Gastrocnemius medialis (tissue), 4 donors: ENCODE measurements around the gene SLCO3A1. TPM values are rescaled to one million over a fixed set of nuclear protein-coding genes. Genes with fewer than 3 reads are reported as not detected.
"Not testable (repeated sequence)": the region's sequence is repeated elsewhere in the genome, so short reads cannot be mapped to it uniquely, and the experiment has no call there.

Experiments used
- ATAC-seq, 2 donors: fragments of 150-250 bp; one replicate each; pipeline ENCODE4 v1.9.1; 2016
- DNase-seq, 2 donors: peaks; one replicate each; pipeline ENCODE4 v3.0.0-alpha.2; 2019
- H3K27ac ChIP-seq, 4 donors: fragments of 200-600 bp; sonication (generic); 1 replicate in 1 of 4; 2 replicates in 3 of 4; pipeline ENCODE4 v1.5.1; 2016 to 2018; ENCODE audit warnings: mild to moderate bottlenecking in 2 of 4, moderate library complexity in 1 of 4
- H3K27me3 ChIP-seq, 3 donors: fragments of 200-600 bp; sonication (generic) in 2 of 3; 1 replicate in 1 of 3; 2 replicates in 2 of 3; pipeline versions ENCODE4 v1.5.1 to v1.6.0; 2016 to 2019; ENCODE audit warnings: mild to moderate bottlenecking in 1 of 3, moderate library complexity in 1 of 3
- H3K36me3 ChIP-seq, 2 donors: fragments of 200-600 bp; sonication (generic) in 1 of 2; one replicate each; pipeline ENCODE4 v1.5.1; 2017 to 2018
- H3K4me1 ChIP-seq, 2 donors: fragments of 200-600 bp; sonication (generic) in 1 of 2; one replicate each; pipeline ENCODE4 v1.5.1; 2016 to 2017; ENCODE audit warnings: mild to moderate bottlenecking in 2 of 2
- H3K4me3 ChIP-seq, 4 donors: fragments of 200-600 bp; sonication (generic) in 3 of 4; 1 replicate in 1 of 4; 2 replicates in 3 of 4; pipeline ENCODE4 v1.5.1; 2016 to 2019; ENCODE audit warnings: mild to moderate bottlenecking in 2 of 4
- H3K9me3 ChIP-seq, 3 donors: fragments of 200-600 bp; sonication (generic) in 2 of 3; 1 replicate in 1 of 3; 2 replicates in 2 of 3; pipeline ENCODE4 v1.5.1; 2016 to 2019
- POLR2A ChIP-seq, 2 donors: fragments of 450-650 bp; IDR thresholded peaks; one replicate each; pipeline ENCODE4 v1.6.1; 2017; ENCODE audit warnings: antibody characterized with exemption in 2 of 2, mild to moderate bottlenecking in 2 of 2, moderate library complexity in 2 of 2
- in situ Hi-C, 4 donors: fragments of 200-750 bp; cut with MboI; loops; one replicate each; pipeline versions ENCODE4 v1.15.0 to v1.8.0; 2017; ENCODE audit warnings: low sequenced_read_pairs in 4 of 4
- intact Hi-C: fragments of 100-400 bp; cut with DNase I; formaldehyde crosslinking; loops from one replicate; pipeline ENCODE4 v1.15.1; 2023; ENCODE audit warnings: low total_unique reads
- total RNA-seq, 4 donors: library from RNA; depleted of rRNA; stranded (reverse); fragments of >200 nt; gene quantifications; one replicate each; pipeline versions ENCODE4 v1.1.0 to v1.2.3, GENCODE V29; 2016
- TF ChIP-seq, protein P1 (sequence below), 5 experiments: fragments of 450-650 bp in 3 of 5; fragments of 200-600 bp in 2 of 5; sonication (generic) in 2 of 5; IDR thresholded peaks in 4 of 5; conservative IDR thresholded peaks in 1 of 5; 1 replicate in 4 of 5; 2 replicates in 1 of 5; pipeline ENCODE4 v1.5.1; 2016 to 2019; ENCODE audit warnings: antibody characterized with exemption in 5 of 5, mild to moderate bottlenecking in 3 of 5, moderate library complexity in 3 of 5

The SLCO3A1 gene
- total RNA-seq, 4 donors from 2014 or later: 1.3 to 3.6 (median 3.0) TPM

DNA sequence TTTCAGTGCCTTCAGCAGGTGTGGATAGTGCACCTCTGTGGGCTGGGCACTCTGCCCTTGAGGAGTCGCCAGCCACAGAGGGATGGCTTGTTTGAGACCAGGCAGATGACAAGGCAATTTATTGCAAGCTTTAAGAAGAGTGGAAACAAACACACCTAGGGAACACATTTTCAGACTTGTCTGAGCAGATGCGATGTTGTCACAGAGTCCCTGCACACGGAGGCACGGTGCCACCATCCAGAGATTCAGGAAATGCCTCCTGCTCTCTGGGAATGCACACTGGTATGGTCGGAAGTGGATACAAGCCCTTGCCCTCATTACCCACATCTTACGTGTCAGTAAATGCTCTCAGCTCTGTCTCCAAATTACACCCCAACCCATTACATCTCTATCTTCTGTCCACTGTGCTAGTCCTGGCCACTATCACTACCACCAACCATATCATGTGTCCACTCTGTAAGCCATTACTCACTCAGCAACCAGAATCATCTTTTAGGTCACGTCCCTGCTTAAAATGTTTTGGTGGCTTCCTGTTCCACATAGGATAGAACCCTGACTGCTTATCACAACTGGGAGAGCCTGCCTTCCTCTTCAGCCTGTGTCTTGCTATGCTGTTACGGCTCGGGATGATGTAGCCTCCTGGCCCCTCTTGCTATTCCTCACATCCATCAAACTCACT is 196.9 kb downstream of the SLCO3A1 start:
- peaks cover 0 to 10% of the 10 kb centered on the region in 2 donors for H3K4me1 ChIP-seq
- no peak for TF ChIP-seq POLR2A (IDR thresholded peaks at IDR 0.05)
- TF ChIP-seq, protein P1, sequence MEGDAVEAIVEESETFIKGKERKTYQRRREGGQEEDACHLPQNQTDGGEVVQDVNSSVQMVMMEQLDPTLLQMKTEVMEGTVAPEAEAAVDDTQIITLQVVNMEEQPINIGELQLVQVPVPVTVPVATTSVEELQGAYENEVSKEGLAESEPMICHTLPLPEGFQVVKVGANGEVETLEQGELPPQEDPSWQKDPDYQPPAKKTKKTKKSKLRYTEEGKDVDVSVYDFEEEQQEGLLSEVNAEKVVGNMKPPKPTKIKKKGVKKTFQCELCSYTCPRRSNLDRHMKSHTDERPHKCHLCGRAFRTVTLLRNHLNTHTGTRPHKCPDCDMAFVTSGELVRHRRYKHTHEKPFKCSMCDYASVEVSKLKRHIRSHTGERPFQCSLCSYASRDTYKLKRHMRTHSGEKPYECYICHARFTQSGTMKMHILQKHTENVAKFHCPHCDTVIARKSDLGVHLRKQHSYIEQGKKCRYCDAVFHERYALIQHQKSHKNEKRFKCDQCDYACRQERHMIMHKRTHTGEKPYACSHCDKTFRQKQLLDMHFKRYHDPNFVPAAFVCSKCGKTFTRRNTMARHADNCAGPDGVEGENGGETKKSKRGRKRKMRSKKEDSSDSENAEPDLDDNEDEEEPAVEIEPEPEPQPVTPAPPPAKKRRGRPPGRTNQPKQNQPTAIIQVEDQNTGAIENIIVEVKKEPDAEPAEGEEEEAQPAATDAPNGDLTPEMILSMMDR (IDR thresholded peaks at IDR 0.05 in 4 of 5, conservative IDR thresholded peaks at IDR 0.05 in 1 of 5): no peak
- H3K36me3 ChIP-seq: no peaks in the 10 kb centered on the region
- no peak overlapping the region for H3K27ac ChIP-seq
- DNase-seq: no peak
- no peaks in the 10 kb centered on the region for H3K27me3 ChIP-seq
- no peak for ATAC-seq
- H3K9me3 ChIP-seq: no peaks in the 10 kb centered on the region
- in situ Hi-C loops: no loop called here
- no peak overlapping the region for H3K4me3 ChIP-seq
- intact Hi-C loops: no loop called here

DNA sequence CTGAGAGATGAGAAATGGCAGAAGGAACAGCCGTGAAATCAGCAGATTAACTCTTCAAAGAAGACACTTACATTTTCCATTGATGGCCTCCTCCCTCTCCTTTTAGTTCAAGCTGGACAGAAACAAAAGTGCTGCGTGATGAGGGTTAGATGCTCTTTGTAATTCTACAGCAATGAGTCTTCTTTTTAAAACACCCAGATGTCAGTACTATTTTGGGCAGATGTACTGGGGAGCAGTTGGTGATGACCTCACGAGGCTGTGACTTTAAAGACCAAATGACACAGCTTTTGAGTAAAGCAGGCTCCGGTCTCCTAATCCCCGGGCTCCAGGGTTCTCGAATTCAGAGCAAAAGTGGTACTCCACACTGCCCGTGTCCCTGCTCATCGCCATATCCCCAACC is 198.2 kb downstream of the SLCO3A1 start:
- H3K27ac ChIP-seq: no peak overlapping the region
- H3K36me3 ChIP-seq: no peaks in the 10 kb centered on the region
- intact Hi-C loops: no loop called here
- no peaks in the 10 kb centered on the region for H3K27me3 ChIP-seq
- TF ChIP-seq POLR2A (IDR thresholded peaks at IDR 0.05): no peak
- in situ Hi-C loops: no loop called here
- H3K4me3 ChIP-seq: no peak overlapping the region
- DNase-seq (no peak), ATAC-seq (no peak)
- no peaks in the 10 kb centered on the region for H3K9me3 ChIP-seq
- H3K4me1 ChIP-seq: peaks cover 0 to 10% of the 10 kb centered on the region in 2 donors

DNA sequence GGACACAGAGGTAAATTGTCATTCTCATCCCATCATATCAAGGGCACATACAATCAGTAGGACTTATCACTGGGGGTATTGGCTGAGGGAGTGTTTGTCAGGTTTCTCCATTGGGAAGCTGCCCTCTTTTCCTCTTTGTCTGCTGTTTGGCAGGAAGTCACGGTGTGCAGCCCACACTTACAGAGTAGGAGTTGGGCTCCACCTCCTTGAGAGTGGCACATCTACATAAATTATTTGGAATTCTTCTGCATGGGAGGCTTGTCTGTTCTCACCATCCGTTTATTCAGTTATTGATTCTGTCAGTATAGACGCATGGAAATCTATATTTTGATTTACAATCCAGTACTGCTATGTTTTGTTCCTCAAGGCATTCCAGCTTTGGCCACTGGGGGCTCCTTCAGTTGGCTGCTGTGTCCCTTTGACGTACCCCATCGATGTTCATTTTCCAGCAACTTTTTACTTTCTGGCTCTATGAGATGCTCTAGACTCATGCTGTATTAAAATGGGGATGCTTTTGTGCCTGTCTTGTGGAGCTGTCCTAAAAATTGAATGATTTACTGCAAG is 200.3 kb downstream of the SLCO3A1 start:
- no peak for DNase-seq
- in situ Hi-C loops: no loop called here
- Histone ChIP-seq H3K4me3 (no peak overlapping the region), H3K27ac (no peak overlapping the region), H3K4me1 (peaks cover 0 to 16% of the 10 kb centered on the region in 2 donors), H3K36me3 (no peaks in the 10 kb centered on the region), H3K27me3 (no peaks in the 10 kb centered on the region), H3K9me3 (no peaks in the 10 kb centered on the region)
- intact Hi-C loops: no loop called here
- no peak for ATAC-seq
- no peak for TF ChIP-seq POLR2A (IDR thresholded peaks at IDR 0.05)
- TF ChIP-seq, protein P1 (IDR thresholded peaks at IDR 0.05 in 4 of 5, conservative IDR thresholded peaks at IDR 0.05 in 1 of 5): peak in 1 of 5 experiments; percentile 16

- H3K36me3 ChIP-seq: no peaks in the 10 kb centered on the region
- in situ Hi-C loops: no loop called here
- intact Hi-C loops: no loop called here
- no peak overlapping the region for H3K27ac ChIP-seq
- no peak for ATAC-seq
- no peak overlapping the region for H3K4me3 ChIP-seq
- no peak for TF ChIP-seq POLR2A (IDR thresholded peaks at IDR 0.05)
- TF ChIP-seq, protein P1 (IDR thresholded peaks at IDR 0.05 in 4 of 5, conservative IDR thresholded peaks at IDR 0.05 in 1 of 5): no peak
- no peaks in the 10 kb centered on the region for H3K27me3 ChIP-seq
- H3K9me3 ChIP-seq: no peaks in the 10 kb centered on the region
- H3K4me1 ChIP-seq: peaks cover under 1 to 18% of the 10 kb centered on the region in 2 donors
- no peak for DNase-seq
Measured at GRCh38 chr15:92056875-92057274, 203.4 kb downstream of the SLCO3A1 start.

GRCh38 chr15:92059036-92059970 is 205.8 kb downstream of the SLCO3A1 start:
- Histone ChIP-seq H3K4me3 (no peak overlapping the region), H3K27ac (no peak overlapping the region), H3K36me3 (no peaks in the 10 kb centered on the region), H3K27me3 (no peaks in the 10 kb centered on the region), H3K4me1 (peaks cover 14 to 31% of the 10 kb centered on the region in 2 donors), H3K9me3 (no peaks in the 10 kb centered on the region)
- TF ChIP-seq POLR2A (IDR thresholded peaks at IDR 0.05): no peak
- TF ChIP-seq, protein P1 (IDR thresholded peaks at IDR 0.05 in 4 of 5, conservative IDR thresholded peaks at IDR 0.05 in 1 of 5): no peak
- ATAC-seq (no peak), DNase-seq (no peak)
- in situ Hi-C loops (no loop called here), intact Hi-C loops (no loop called here)

GRCh38 chr15:92059971-92060311 is 206.4 kb downstream of the SLCO3A1 start:
- H3K4me1 ChIP-seq: peaks cover 14 to 31% of the 10 kb centered on the region in 2 donors
- H3K36me3 ChIP-seq, in situ Hi-C loops, H3K9me3 ChIP-seq, H3K4me3 ChIP-seq, ATAC-seq, H3K27me3 ChIP-seq, H3K27ac ChIP-seq, DNase-seq, intact Hi-C loops: not testable (repeated sequence)
